Skeletal muscle tissue (tissue), 4 donors: ENCODE results near the gene RET. TPM values are rescaled to one million over a fixed set of nuclear protein-coding genes. Genes with fewer than 3 reads are reported as not detected.
A peak's percentile ranks its signal among the peaks of the same experiment; 100 is the strongest.

Experiments used
- H3K27ac ChIP-seq: one replicate; pipeline ENCODE4 v1.7.0; 2013; ENCODE audit warnings: mild to moderate bottlenecking, low read depth, low read length, inconsistent platforms
- H3K27me3 ChIP-seq, 3 donors: one replicate each; pipeline ENCODE4 v1.7.0; 2013; ENCODE audit warnings: low read length in 3 of 3; ENCODE audit not compliant: control insufficient read depth in 3 of 3, insufficient read depth in 3 of 3
- H3K36me3 ChIP-seq, 3 donors: one replicate each; pipeline ENCODE4 v1.7.0; 2013; ENCODE audit warnings: low read length in 3 of 3; ENCODE audit not compliant: control insufficient read depth in 3 of 3, insufficient read depth in 3 of 3
- H3K4me1 ChIP-seq, 3 donors: one replicate each; pipeline ENCODE4 v1.7.0; 2013; ENCODE audit warnings: low read length in 3 of 3, mild to moderate bottlenecking in 3 of 3; ENCODE audit not compliant: control insufficient read depth in 3 of 3, insufficient read depth in 3 of 3
- H3K4me3 ChIP-seq, 3 donors: one replicate each; pipeline ENCODE4 v1.7.0; 2013; ENCODE audit warnings: low read length in 3 of 3
- H3K9ac ChIP-seq, 3 donors: one replicate each; pipeline ENCODE4 v1.7.0; 2013; ENCODE audit warnings: low read length in 3 of 3, mild to moderate bottlenecking in 3 of 3, moderate library complexity in 2 of 3, low read depth in 1 of 3
- H3K9me3 ChIP-seq, 3 donors: one replicate each; pipeline ENCODE4 v1.7.0; 2013; ENCODE audit warnings: low read length in 3 of 3; ENCODE audit not compliant: control insufficient read depth in 3 of 3
- total RNA-seq: library from RNA; depleted of rRNA; stranded (reverse); fragments of >200 nt; gene quantifications from one replicate; pipeline ENCODE4 v1.2.3, GENCODE V29; 2014
- donor health status: Osteomylitis.

The RET gene
- 1.6 TPM for total RNA-seq

DNA sequence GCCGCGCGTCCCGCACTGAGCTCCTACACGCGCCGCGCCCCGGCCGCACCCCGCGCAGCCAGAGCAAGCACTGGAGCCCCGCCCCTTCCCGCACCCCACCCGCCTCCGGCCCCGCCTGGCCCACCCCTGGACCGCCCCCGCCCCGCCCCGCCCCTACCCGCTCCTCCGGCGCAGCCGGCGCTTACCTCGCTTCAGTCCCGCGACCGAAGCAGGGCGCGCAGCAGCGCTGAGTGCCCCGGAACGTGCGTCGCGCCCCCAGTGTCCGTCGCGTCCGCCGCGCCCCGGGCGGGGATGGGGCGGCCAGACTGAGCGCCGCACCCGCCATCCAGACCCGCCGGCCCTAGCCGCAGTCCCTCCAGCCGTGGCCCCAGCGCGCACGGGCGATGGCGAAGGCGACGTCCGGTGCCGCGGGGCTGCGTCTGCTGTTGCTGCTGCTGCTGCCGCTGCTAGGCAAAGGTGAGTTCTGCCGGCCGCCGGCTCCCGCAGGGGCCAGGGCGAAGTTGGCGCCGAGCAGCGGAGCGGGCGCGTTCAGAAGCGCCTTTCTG, at the start of gene RET:
Gene RET, plus strand, starts transcription at position 194 of the 545 bp plus-strand sequence. Its CDS starts 190 bp downstream, at position 384.
- Histone ChIP-seq H3K4me3 (peak within 1 kb of the TSS; percentile 52 to 65 (median 65)), H3K27ac (no peak within 1 kb of the TSS), H3K9ac (peak within 1 kb of the TSS in 1 of 3 donors; percentile 62), H3K9me3 (no peaks in the 10 kb centered on the region), H3K36me3 (no peaks in the 10 kb centered on the region), H3K4me1 (peaks cover 8 to 24% (median 9%) of the 10 kb centered on the region in 3 donors), H3K27me3 (peaks cover 61 to 81% (median 61%) of the 10 kb centered on the region in 3 donors)

GRCh38 chr10:43027331-43027955, 49.4 kb upstream of the RET start:
- H3K36me3 ChIP-seq, result no peaks in the 10 kb centered on the region
- H3K27ac ChIP-seq, result no peak overlapping the region
- H3K9me3 ChIP-seq, result peaks cover 0 to 3% (median 0%) of the 10 kb centered on the region in 3 donors
- H3K4me1 ChIP-seq, result no peaks in the 10 kb centered on the region
- H3K4me3 ChIP-seq, result no peak overlapping the region
- peaks cover 0 to 23% (median 0%) of the 10 kb centered on the region in 3 donors for H3K27me3 ChIP-seq
- H3K9ac ChIP-seq, result no peak overlapping the region

- peaks cover 0 to 20% (median 0%) of the 10 kb centered on the region in 3 donors for H3K27me3 ChIP-seq
- H3K9me3 ChIP-seq, result peaks cover 0 to 5% (median 3%) of the 10 kb centered on the region in 3 donors
- no peaks in the 10 kb centered on the region for H3K36me3 ChIP-seq
- no peaks in the 10 kb centered on the region for H3K4me1 ChIP-seq
- H3K27ac ChIP-seq, result no peak overlapping the region
- H3K4me3 ChIP-seq, result no peak overlapping the region
- H3K9ac ChIP-seq, result no peak overlapping the region
Measured at GRCh38 chr10:43028143-43028542, 48.7 kb upstream of the RET start.

DNA sequence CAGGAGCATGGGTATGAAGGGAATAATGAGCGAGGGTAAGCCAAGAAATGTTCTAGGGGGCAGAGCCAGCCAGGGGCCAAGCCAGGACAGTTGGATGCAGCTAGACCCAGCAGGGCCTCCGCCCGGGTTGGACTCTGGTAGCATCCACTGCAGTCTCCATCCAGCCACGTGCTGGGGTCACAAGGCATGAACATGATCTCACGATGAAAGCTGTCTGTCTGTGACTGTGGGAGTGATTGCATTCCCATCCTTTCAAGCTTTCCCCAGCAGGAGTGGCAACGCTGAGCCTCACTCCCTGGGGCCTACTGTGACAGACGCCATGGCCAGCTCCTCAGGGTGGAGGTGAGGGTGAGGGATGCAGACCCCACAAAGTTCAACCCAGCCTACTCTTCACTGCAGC, 47.8 kb upstream of the RET start:
- Histone ChIP-seq H3K36me3 (no peaks in the 10 kb centered on the region), H3K27ac (no peak overlapping the region), H3K27me3 (peaks cover 0 to 20% (median 0%) of the 10 kb centered on the region in 3 donors), H3K9ac (no peak overlapping the region), H3K9me3 (peaks cover 0 to 7% (median 3%) of the 10 kb centered on the region in 3 donors), H3K4me1 (no peaks in the 10 kb centered on the region), H3K4me3 (no peak overlapping the region)

DNA sequence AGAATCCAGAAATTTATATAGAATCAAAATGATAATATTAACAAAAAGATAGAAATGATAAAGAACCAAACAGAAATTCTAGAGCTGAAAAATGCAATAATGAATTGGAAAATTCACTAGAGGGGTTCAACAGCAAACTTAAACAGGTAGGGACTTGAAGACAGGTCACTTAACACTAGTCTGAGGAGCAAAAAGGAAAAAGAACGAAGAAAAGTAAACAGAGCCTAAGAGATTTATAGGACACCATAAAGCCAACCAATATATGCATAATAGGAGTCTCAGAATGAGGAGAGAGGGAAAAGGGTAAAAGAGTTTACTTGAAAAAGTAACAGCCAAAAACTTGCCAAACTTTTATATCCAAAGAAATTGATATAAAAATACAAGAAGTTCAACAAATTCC, 44.3 kb upstream of the RET start:
- H3K4me1 ChIP-seq, result no peaks in the 10 kb centered on the region
- H3K4me3 ChIP-seq, result no peak overlapping the region
- H3K9me3 ChIP-seq, result peaks cover 0 to 7% (median 3%) of the 10 kb centered on the region in 3 donors
- no peak overlapping the region for H3K9ac ChIP-seq
- no peaks in the 10 kb centered on the region for H3K36me3 ChIP-seq
- H3K27me3 ChIP-seq, result peaks cover 0 to 6% (median 0%) of the 10 kb centered on the region in 3 donors
- no peak overlapping the region for H3K27ac ChIP-seq

- Histone ChIP-seq H3K9me3 (peaks cover 0 to 7% (median 3%) of the 10 kb centered on the region in 3 donors), H3K9ac (no peak overlapping the region), H3K4me3 (no peak overlapping the region), H3K4me1 (peaks cover 0 to 2% (median 0%) of the 10 kb centered on the region in 3 donors), H3K27ac (no peak overlapping the region), H3K27me3 (no peaks in the 10 kb centered on the region), H3K36me3 (no peaks in the 10 kb centered on the region)
Measured at GRCh38 chr10:43035800-43036199, 41.1 kb upstream of the RET start.

DNA sequence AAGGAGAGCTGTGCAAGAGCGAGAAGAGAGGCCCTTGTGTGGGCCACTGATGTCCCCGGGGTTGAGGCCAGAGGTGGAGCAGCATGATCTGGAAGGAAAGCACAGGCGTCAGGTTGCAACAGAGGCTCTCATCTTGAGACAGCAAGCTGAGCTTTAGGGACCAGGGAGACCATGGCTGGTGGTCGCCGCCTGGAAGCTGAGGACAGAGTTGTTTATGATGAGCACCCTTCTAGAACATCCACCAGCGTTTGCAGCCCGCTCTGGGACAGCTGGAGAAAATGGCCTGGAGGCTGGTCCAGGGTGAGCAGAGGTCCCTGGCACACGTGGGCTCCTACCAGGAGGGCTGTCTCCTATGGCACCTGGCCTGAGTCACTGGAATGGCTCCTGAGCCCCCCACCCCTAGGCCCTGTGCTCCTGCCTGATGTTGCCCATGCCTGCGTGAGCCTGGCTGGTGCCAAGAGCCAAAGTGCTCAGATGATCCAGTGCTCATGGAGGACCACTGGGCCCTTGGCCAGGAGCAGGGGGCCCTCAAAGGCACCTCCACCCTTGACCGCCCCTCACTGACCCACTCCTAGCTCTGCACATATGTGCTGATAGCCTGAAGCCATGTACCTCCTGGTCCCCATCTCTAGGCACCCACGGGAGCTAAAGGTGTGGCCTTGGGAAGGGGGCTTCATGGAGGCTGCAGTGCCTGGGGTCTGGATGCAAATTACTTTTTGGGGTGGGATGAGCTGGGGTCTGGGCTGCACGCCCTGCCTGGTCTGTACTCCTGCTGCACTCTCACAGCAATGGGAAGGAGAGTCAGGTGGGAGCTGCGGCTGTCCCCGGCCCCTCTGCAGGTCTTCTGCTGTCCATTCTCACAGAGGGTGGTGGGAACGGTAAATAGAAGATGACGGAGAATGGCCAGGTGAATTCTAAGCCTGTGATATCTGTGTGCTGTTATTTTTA, 40.1 kb upstream of the RET start:
- no peak overlapping the region for H3K4me3 ChIP-seq
- no peaks in the 10 kb centered on the region for H3K36me3 ChIP-seq
- H3K9me3 ChIP-seq, result peaks cover 0 to 7% (median 0%) of the 10 kb centered on the region in 3 donors
- peaks cover 0 to 2% (median 0%) of the 10 kb centered on the region in 3 donors for H3K4me1 ChIP-seq
- no peaks in the 10 kb centered on the region for H3K27me3 ChIP-seq
- no peak overlapping the region for H3K9ac ChIP-seq
- no peak overlapping the region for H3K27ac ChIP-seq

DNA sequence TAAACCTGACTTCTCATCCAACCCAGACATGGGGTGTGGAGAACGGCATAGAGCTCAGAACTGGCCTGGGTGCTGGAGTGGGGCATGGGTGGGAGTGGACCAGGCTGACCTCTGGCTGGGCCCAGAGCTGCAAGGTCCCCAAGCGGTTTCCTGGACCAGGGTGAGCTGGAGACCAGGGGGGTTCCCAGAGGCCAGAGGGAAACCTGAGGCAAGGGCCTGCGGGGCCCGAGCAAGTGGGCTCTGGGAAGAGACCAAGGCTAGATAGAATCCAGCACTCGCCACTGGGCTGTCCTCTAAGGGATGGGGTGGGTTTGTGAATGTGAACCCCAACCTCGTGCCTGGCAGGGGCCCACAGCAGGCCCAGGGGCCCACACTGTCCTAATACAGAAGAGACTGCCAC, 39.4 kb upstream of the RET start:
- Histone ChIP-seq H3K9ac (no peak overlapping the region), H3K36me3 (no peaks in the 10 kb centered on the region), H3K27me3 (no peaks in the 10 kb centered on the region), H3K4me3 (no peak overlapping the region), H3K4me1 (peaks cover 0 to 2% (median 0%) of the 10 kb centered on the region in 3 donors), H3K27ac (no peak overlapping the region), H3K9me3 (peaks cover 0 to 7% (median 0%) of the 10 kb centered on the region in 3 donors)

DNA sequence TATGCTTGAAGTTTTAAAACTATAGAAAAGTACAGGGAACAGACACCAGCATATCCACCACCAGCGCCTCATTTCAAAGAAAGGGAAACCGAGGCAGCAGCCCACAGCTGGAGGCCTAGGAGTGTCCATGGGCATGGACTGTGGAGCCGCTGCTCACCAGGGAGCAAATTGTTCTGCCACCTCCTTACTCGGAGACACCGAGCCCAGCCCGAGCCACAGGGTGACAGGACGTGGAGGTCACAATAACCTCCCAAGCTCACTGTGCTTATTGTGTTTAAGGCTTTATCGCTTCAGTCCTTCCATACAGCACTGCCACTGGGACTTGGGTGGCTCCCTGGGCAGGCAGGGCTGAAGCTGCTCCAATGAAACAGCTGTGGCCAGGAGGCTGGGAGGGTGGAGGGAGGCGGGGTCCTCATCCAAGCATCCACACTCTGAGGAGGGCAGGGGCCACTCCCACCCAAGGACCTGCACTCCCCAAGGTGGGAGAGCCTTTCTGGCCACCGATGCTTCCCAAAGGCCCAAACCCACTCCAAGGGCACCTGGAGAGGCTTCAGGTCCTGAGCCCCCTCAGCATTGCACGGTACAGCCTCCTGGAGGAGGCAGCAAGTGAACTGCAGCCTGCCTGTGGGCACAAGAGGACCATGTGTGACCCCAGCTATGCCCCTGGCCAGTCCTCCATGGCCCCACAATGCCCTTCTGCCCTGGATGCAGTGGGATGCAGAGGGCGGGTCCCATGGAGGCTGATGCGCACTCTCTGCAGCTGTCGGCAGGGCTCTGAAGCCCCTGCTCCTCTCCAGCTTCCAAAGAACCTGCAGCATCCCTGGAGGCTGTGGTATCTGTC, 38.7 kb upstream of the RET start:
- no peaks in the 10 kb centered on the region for H3K36me3 ChIP-seq
- no peak overlapping the region for H3K27ac ChIP-seq
- H3K4me3 ChIP-seq, result no peak overlapping the region
- no peak overlapping the region for H3K9ac ChIP-seq
- H3K4me1 ChIP-seq, result peaks cover 0 to 2% (median 0%) of the 10 kb centered on the region in 3 donors
- H3K9me3 ChIP-seq, result peaks cover 0 to 2% (median 0%) of the 10 kb centered on the region in 3 donors
- no peaks in the 10 kb centered on the region for H3K27me3 ChIP-seq
